ENCODE measurements around the gene SULT1C4.

GRCh38 chr2:108396845-108397244 lies 19.1 kb downstream of the SULT1C4 start:
- TF ChIP-seq, protein P1, sequence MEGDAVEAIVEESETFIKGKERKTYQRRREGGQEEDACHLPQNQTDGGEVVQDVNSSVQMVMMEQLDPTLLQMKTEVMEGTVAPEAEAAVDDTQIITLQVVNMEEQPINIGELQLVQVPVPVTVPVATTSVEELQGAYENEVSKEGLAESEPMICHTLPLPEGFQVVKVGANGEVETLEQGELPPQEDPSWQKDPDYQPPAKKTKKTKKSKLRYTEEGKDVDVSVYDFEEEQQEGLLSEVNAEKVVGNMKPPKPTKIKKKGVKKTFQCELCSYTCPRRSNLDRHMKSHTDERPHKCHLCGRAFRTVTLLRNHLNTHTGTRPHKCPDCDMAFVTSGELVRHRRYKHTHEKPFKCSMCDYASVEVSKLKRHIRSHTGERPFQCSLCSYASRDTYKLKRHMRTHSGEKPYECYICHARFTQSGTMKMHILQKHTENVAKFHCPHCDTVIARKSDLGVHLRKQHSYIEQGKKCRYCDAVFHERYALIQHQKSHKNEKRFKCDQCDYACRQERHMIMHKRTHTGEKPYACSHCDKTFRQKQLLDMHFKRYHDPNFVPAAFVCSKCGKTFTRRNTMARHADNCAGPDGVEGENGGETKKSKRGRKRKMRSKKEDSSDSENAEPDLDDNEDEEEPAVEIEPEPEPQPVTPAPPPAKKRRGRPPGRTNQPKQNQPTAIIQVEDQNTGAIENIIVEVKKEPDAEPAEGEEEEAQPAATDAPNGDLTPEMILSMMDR (IDR thresholded peaks at IDR 0.05; ENCODE audit: low read length) = peak; percentile 62
- no peak for TF ChIP-seq EZH2 (IDR thresholded peaks at IDR 0.05; ENCODE audit: borderline replicate concordance, low read length)
